Peyer's patch (tissue), 4 donors: ENCODE measurements around the gene CNOT9. TPM values are rescaled to one million over a fixed set of nuclear protein-coding genes. Genes with fewer than 3 reads are reported as not detected.
"Not testable (repeated sequence)": the region's sequence is repeated elsewhere in the genome, so short reads cannot be mapped to it uniquely, and the experiment has no call there.

Experiments used
- DNase-seq, 3 donors: peaks; one replicate each; pipeline ENCODE4 v3.0.0-alpha.2; 2017 to 2019
- H3K27ac ChIP-seq, 4 donors: fragments of 200-600 bp; sonication (generic); one replicate each; pipeline ENCODE4 v1.5.1; 2016 to 2019
- H3K27me3 ChIP-seq, 2 donors: fragments of 200-600 bp; sonication (generic); one replicate each; pipeline ENCODE4 v1.5.1; 2019
- H3K36me3 ChIP-seq, 3 donors: fragments of 200-600 bp; sonication (generic); one replicate each; pipeline ENCODE4 v1.5.1; 2016 to 2019
- H3K4me1 ChIP-seq, 4 donors: fragments of 200-600 bp; sonication (generic); one replicate each; pipeline ENCODE4 v1.5.1; 2016 to 2019
- H3K4me3 ChIP-seq, 4 donors: fragments of 200-600 bp; sonication (generic); 1 replicate in 3 of 4; 2 replicates in 1 of 4; pipeline ENCODE4 v1.5.1; 2016 to 2019; ENCODE audit warnings: mild to moderate bottlenecking in 1 of 4
- H3K9me3 ChIP-seq, 4 donors: fragments of 200-600 bp; sonication (generic); one replicate each; pipeline ENCODE4 v1.5.1; 2016 to 2019; ENCODE audit warnings: mild to moderate bottlenecking in 1 of 4
- CTCF ChIP-seq, 6 experiments: fragments of 450-650 bp in 4 of 6; fragments of 200-600 bp in 2 of 6; sonication (generic) in 1 of 6; IDR thresholded peaks; one replicate each; pipeline ENCODE4 v1.5.1; 2017 to 2019; ENCODE audit warnings: antibody characterized with exemption in 6 of 6, mild to moderate bottlenecking in 3 of 6, moderate library complexity in 1 of 6
- POLR2A ChIP-seq, 2 donors: fragments of 450-650 bp; IDR thresholded peaks; one replicate each; pipeline ENCODE4 v1.5.1; 2017; ENCODE audit warnings: antibody characterized with exemption in 2 of 2, mild to moderate bottlenecking in 2 of 2, moderate library complexity in 2 of 2
- total RNA-seq, 4 donors: library from RNA; depleted of rRNA; stranded (reverse); fragments of >200 nt; gene quantifications; one replicate each; pipeline ENCODE4 v1.1.0, GENCODE V29; 2016

The CNOT9 gene
- total RNA-seq, 4 donors from 2014 or later, result 27.2 to 54.2 (median 51.5) TPM

DNA sequence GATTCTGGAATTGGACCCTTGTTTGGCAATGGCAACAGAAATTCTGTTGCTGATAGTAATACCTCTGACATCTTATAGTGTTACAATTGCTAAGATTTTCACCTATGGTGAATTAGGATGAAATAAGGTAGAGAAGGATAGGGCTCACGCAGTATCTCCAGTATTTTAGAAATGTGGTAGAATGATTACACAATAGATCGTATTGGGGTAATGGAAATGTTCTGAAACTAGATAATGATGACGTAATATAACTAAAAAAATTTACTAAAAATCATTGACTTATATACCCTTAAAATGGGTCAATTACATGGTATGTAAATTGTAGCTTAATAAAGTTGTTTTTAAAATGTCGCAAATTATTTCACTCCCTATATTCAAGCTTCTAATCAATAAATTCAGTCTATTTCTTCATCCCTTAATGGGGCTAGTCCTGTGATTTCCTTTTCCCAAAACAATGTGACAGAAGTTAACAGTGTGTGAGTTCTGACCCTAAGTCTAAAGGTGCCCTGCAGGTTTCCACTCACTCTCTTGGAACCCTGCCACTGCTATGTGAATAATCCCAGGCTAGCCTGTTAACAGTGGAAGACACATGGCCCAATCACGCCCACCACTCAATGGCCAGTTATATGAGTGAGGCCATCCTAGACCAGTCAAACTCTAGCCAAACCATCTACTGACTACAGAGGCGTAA, 31.7 kb upstream of the CNOT9 start:
- no peak for DNase-seq
- no peak for TF ChIP-seq CTCF (IDR thresholded peaks at IDR 0.05)
- no peak for TF ChIP-seq POLR2A (IDR thresholded peaks at IDR 0.05)
- Histone ChIP-seq H3K4me3 (no peak overlapping the region), H3K36me3 (peaks cover 0 to 64% (median 0%) of the 10 kb centered on the region in 3 donors), H3K9me3 (no peaks in the 10 kb centered on the region), H3K4me1 (no peaks in the 10 kb centered on the region), H3K27me3 (no peaks in the 10 kb centered on the region), H3K27ac (no peak overlapping the region)

DNA sequence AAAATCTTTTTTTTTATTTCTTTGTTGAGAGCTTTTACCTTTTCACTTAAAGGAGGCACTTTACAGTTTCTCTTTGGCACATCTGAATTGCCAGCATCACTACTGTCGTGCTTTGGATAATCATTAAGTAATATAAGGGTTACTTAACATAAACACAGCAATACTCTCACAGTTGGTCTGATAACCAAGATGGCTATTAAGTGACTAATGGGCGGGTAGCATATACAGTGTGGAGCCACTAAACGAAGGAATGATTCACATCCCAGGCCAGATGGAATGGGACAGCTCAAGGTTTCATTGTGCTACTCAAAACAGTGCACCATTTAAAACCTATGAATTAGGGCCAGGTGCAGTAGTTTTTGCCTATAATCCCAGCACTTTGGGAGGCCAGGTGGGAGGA, 28.6 kb upstream of the CNOT9 start:
- Histone ChIP-seq H3K27me3 (no peaks in the 10 kb centered on the region), H3K9me3 (no peaks in the 10 kb centered on the region), H3K27ac (no peak overlapping the region), H3K4me3 (no peak overlapping the region), H3K4me1 (no peaks in the 10 kb centered on the region), H3K36me3 (peaks cover 0 to 72% (median 0%) of the 10 kb centered on the region in 3 donors)
- TF ChIP-seq CTCF (IDR thresholded peaks at IDR 0.05) (no peak), POLR2A (IDR thresholded peaks at IDR 0.05) (no peak)
- DNase-seq, result no peak

- Histone ChIP-seq H3K27ac (no peak overlapping the region), H3K36me3 (peaks cover 0 to 85% (median 0%) of the 10 kb centered on the region in 3 donors), H3K27me3 (no peaks in the 10 kb centered on the region), H3K4me1 (no peaks in the 10 kb centered on the region), H3K4me3 (no peak overlapping the region), H3K9me3 (no peaks in the 10 kb centered on the region)
- no peak for TF ChIP-seq POLR2A (IDR thresholded peaks at IDR 0.05)
- TF ChIP-seq CTCF (IDR thresholded peaks at IDR 0.05), result no peak
- no peak for DNase-seq
Measured at GRCh38 chr2:218546012-218546411, 22.6 kb upstream of the CNOT9 start.

- Histone ChIP-seq H3K27ac (no peak overlapping the region), H3K27me3 (no peaks in the 10 kb centered on the region), H3K4me3 (no peak overlapping the region), H3K36me3 (peaks cover 0 to 85% (median 0%) of the 10 kb centered on the region in 3 donors), H3K4me1 (no peaks in the 10 kb centered on the region), H3K9me3 (no peaks in the 10 kb centered on the region)
- DNase-seq, result no peak
- TF ChIP-seq CTCF (IDR thresholded peaks at IDR 0.05) (no peak), POLR2A (IDR thresholded peaks at IDR 0.05) (no peak)
Measured at GRCh38 chr2:218547511-218547910, 21.1 kb upstream of the CNOT9 start.

- H3K4me3 ChIP-seq, result no peak overlapping the region
- no peak overlapping the region for H3K27ac ChIP-seq
- DNase-seq, result no peak
- peaks cover 0 to 85% (median 1%) of the 10 kb centered on the region in 3 donors for H3K36me3 ChIP-seq
- no peaks in the 10 kb centered on the region for H3K27me3 ChIP-seq
- TF ChIP-seq CTCF (IDR thresholded peaks at IDR 0.05) (no peak), POLR2A (IDR thresholded peaks at IDR 0.05) (no peak)
- no peaks in the 10 kb centered on the region for H3K9me3 ChIP-seq
- no peaks in the 10 kb centered on the region for H3K4me1 ChIP-seq
Measured at GRCh38 chr2:218547978-218548377, 20.7 kb upstream of the CNOT9 start.

DNA sequence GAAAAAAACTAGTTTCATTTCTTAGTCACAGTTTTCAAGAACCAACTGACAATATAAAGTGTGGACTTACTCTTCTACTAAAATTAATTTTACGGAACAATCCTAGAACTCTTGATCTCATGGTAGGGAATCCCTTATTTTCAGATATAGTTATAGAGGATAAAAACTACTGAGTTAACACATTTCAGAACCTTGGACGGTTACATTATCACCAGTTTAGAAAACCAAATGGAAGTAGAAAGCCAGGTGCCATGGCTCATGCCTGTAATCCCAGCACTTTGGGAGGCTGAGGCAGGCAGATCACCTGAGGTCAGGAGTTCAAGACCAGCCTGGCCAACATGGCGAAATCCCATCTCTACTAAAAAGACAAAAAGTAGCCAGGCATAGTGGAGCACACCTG, 14.4 kb upstream of the CNOT9 start:
- not testable (repeated sequence) for H3K9me3 ChIP-seq, H3K27me3 ChIP-seq, H3K4me3 ChIP-seq, DNase-seq, H3K4me1 ChIP-seq, H3K27ac ChIP-seq
- peaks cover 0 to 74% (median 2%) of the 10 kb centered on the region in 3 donors for H3K36me3 ChIP-seq
